Caco-2 (cell line): ENCODE results near the gene TTC5. TPM values are rescaled to one million over a fixed set of nuclear protein-coding genes. Genes with fewer than 3 reads are reported as not detected.
"Not testable (repeated sequence)": the region's sequence is repeated elsewhere in the genome, so short reads cannot be mapped to it uniquely, and the experiment has no call there.

Source experiments
- BruUV-seq: library from RNA; stranded (reverse); fragments of 400-500 nt; replicated peaks from 2 replicates; lab custom pipeline; 2021; lab: Mats Ljungman, UMichigan
- CTCF ChIA-PET: fragments of 300-600 bp; sonication (Branson Sonifier 250); formaldehyde crosslinking; loops from one replicate; lab custom pipeline; 2022; ENCODE audit warnings: antibody characterized with exemption; lab: Charles Lee
- POLR2A ChIA-PET: fragments of 300-600 bp; sonication (Branson Sonifier 250); formaldehyde crosslinking; loops from one replicate; lab custom pipeline; 2022; ENCODE audit warnings: antibody characterized with exemption; lab: Charles Lee
- DNase-seq, 2 experiments: peaks; one replicate each; pipeline versions ENCODE4 v3.0.0 to v3.0.0-alpha.2; 2020 to 2022
- H3K27me3 ChIP-seq: replicated peaks from 2 replicates; pipeline ENCODE4 v1.6.0; 2011; ENCODE audit warnings: low read length; ENCODE audit not compliant: control insufficient read depth, insufficient read depth
- H3K36me3 ChIP-seq: 2 replicates; pipeline ENCODE4 v1.5.1; 2011; ENCODE audit warnings: low read length; ENCODE audit not compliant: control insufficient read depth, insufficient read depth
- H3K4me1 ChIP-seq: fragments of 250-450 bp; sonication (Bioruptor Pico); 2 replicates; pipeline ENCODE4 v1.5.1; 2020; ENCODE audit warnings: mild to moderate bottlenecking
- H3K4me3 ChIP-seq: 2 replicates; pipeline ENCODE4 v1.5.1; 2011; ENCODE audit warnings: low read depth, mild to moderate bottlenecking, control low read depth, low read length
- H3K9me3 ChIP-seq: fragments of 250-450 bp; sonication (Bioruptor Pico); 2 replicates; pipeline ENCODE4 v1.5.1; 2020; ENCODE audit warnings: mild to moderate bottlenecking, moderate library complexity
- H3K27ac Mint-ChIP-seq: one replicate; pipeline ENCODE4 v1.8.0; 2022; ENCODE audit warnings: mixed read lengths; ENCODE audit not compliant: unreplicated experiment
- H3K27me3 Mint-ChIP-seq: one replicate; pipeline ENCODE4 v1.8.0; 2022; ENCODE audit warnings: mixed read lengths; ENCODE audit not compliant: insufficient read depth, unreplicated experiment
- H3K36me3 Mint-ChIP-seq: one replicate; pipeline ENCODE4 v1.8.0; 2022; ENCODE audit warnings: mild to moderate bottlenecking, mixed read lengths; ENCODE audit not compliant: insufficient read depth, unreplicated experiment
- H3K4me1 Mint-ChIP-seq: one replicate; pipeline ENCODE4 v1.8.0; 2022; ENCODE audit warnings: low read depth, mixed read lengths; ENCODE audit not compliant: unreplicated experiment
- H3K4me3 Mint-ChIP-seq: one replicate; pipeline ENCODE4 v1.8.0; 2022; ENCODE audit warnings: mild to moderate bottlenecking, moderate library complexity, mixed read lengths; ENCODE audit not compliant: unreplicated experiment
- H3K9me3 Mint-ChIP-seq: one replicate; pipeline ENCODE4 v1.8.0; 2022; ENCODE audit warnings: mixed read lengths; ENCODE audit not compliant: unreplicated experiment
- intact Hi-C: fragments of 100-400 bp; cut with micrococcal nuclease; formaldehyde crosslinking; loops from one replicate; pipeline ENCODE4 v1.10.0; 2022; ENCODE audit not compliant: unreplicated experiment
- total RNA-seq: library from RNA; stranded (reverse); gene quantifications from 2 replicates; pipeline ENCODE4 v1.2.3, GENCODE V29; 2022
- TF ChIP-seq, protein P1 (sequence below), 2 experiments: fragments of 200-600 bp in 1 of 2; IDR thresholded peaks; 1 replicate in 1 of 2; 2 replicates in 1 of 2; pipeline versions ENCODE4 v1.5.1 to v1.8.0; 2011 to 2022; ENCODE audit warnings: antibody characterized with exemption in 1 of 2, control low read depth in 1 of 2, inconsistent platforms in 1 of 2, low read depth in 1 of 2, low read length in 1 of 2, mild to moderate bottlenecking in 1 of 2, moderate library complexity in 1 of 2; ENCODE audit not compliant: insufficient read depth in 1 of 2, severe bottlenecking in 1 of 2, unreplicated experiment in 1 of 2

Gene TTC5
- total RNA-seq, 1 experiment from 2014 or later: 27.2 TPM

DNA sequence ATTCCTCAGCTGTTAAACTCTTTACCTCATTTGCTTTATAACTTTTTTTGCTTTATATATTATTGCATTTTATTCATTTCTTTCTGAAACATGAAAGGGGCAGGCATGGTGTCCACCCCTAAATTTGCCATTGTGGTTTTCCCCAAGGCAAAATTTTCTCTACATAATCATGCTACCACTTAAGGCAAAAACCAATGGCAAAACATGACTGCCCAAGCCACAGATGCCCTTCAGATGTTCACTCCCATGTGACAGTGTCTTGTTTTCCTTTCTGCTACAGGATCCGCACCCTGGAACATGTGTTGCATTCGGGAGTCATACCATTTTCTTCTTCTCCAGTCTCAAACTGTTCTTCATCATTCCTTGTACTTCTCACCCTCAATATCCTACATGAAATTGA, 28.3 kb downstream of the TTC5 start:
- Mint-ChIP-seq H3K9me3 (peaks cover 52% of the 10 kb centered on the region), H3K36me3 (peaks cover 21% of the 10 kb centered on the region), H3K27me3 (no peaks in the 10 kb centered on the region), H3K4me1 (no peaks in the 10 kb centered on the region), H3K27ac (no peak overlapping the region), H3K4me3 (no peak overlapping the region)
- no peaks in the 10 kb centered on the region for H3K36me3 ChIP-seq
- peaks cover 17% of the 10 kb centered on the region for H3K9me3 ChIP-seq
- BruUV-seq: no TSS peak
- DNase-seq: no peak
- intact Hi-C loops: no loop called here
- TF ChIP-seq, protein P1, sequence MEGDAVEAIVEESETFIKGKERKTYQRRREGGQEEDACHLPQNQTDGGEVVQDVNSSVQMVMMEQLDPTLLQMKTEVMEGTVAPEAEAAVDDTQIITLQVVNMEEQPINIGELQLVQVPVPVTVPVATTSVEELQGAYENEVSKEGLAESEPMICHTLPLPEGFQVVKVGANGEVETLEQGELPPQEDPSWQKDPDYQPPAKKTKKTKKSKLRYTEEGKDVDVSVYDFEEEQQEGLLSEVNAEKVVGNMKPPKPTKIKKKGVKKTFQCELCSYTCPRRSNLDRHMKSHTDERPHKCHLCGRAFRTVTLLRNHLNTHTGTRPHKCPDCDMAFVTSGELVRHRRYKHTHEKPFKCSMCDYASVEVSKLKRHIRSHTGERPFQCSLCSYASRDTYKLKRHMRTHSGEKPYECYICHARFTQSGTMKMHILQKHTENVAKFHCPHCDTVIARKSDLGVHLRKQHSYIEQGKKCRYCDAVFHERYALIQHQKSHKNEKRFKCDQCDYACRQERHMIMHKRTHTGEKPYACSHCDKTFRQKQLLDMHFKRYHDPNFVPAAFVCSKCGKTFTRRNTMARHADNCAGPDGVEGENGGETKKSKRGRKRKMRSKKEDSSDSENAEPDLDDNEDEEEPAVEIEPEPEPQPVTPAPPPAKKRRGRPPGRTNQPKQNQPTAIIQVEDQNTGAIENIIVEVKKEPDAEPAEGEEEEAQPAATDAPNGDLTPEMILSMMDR (IDR thresholded peaks at IDR 0.05; ENCODE audit: insufficient read depth in 1 of 2, low read depth in 1 of 2, low read length in 1 of 2, severe bottlenecking in 1 of 2, unreplicated experiment in 1 of 2): no peak
- no peaks in the 10 kb centered on the region for H3K27me3 ChIP-seq
- H3K4me3 ChIP-seq: no peak overlapping the region
- H3K4me1 ChIP-seq: no peaks in the 10 kb centered on the region
- POLR2A ChIA-PET: no interaction called here
- CTCF ChIA-PET: no interaction called here

DNA sequence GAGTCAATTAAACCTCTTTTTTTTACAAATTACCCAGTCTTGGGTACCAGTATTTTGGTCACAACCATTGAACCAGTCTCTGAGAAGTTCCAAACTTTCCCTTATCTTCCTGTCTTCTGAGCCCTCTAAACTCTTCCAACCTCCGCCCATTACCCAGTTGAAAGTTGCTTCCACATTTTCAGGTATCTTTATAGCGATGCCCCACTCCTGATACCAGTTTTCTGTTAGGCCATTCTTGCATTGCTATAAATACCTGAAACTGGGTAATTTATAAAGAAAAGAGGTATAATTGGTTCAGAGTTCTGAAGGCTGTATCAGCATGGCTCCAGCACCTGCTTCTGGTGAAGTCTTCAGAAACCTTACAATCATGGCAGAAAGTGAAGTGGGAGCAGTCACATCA, 31.7 kb downstream of the TTC5 start:
- Mint-ChIP-seq H3K27ac (no peak overlapping the region), H3K4me1 (no peaks in the 10 kb centered on the region), H3K36me3 (peaks cover 5% of the 10 kb centered on the region), H3K4me3 (no peak overlapping the region), H3K27me3 (no peaks in the 10 kb centered on the region), H3K9me3 (peaks cover 58% of the 10 kb centered on the region)
- no peaks in the 10 kb centered on the region for H3K27me3 ChIP-seq
- CTCF ChIA-PET: no interaction called here
- no TSS peak for BruUV-seq
- H3K4me3 ChIP-seq: no peak overlapping the region
- DNase-seq: no peak
- no peaks in the 10 kb centered on the region for H3K4me1 ChIP-seq
- POLR2A ChIA-PET: no interaction called here
- TF ChIP-seq, protein P1 (IDR thresholded peaks at IDR 0.05; ENCODE audit: insufficient read depth in 1 of 2, low read depth in 1 of 2, low read length in 1 of 2, severe bottlenecking in 1 of 2, unreplicated experiment in 1 of 2): no peak
- intact Hi-C loops: no loop called here
- no peaks in the 10 kb centered on the region for H3K36me3 ChIP-seq
- H3K9me3 ChIP-seq: peaks cover 26% of the 10 kb centered on the region

DNA sequence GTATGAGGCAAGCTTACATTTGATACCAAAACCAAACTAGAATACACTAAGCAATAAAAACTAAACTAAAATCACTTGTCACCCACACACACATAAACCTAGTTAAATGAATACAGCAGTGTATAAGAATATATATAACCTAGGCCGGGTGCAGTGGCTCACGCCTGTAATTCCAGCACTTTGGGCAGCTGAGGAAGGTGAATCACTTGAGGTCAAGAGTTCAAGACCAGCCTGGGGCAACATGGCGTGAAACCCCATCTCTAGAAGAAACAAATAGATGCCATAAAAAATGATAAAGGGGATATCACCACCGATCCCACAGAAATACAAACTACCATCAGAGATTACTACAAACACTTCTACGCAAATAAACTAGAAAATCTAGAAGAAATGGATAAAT, 41.4 kb downstream of the TTC5 start:
- H3K4me1 ChIP-seq, H3K4me1 Mint-ChIP-seq, intact Hi-C loops, H3K36me3 ChIP-seq, H3K9me3 Mint-ChIP-seq, H3K27me3 ChIP-seq, CTCF ChIA-PET, DNase-seq, H3K36me3 Mint-ChIP-seq, H3K27me3 Mint-ChIP-seq, H3K9me3 ChIP-seq, BruUV-seq, H3K27ac Mint-ChIP-seq, H3K4me3 ChIP-seq, POLR2A ChIA-PET, H3K4me3 Mint-ChIP-seq: not testable (repeated sequence)

DNA sequence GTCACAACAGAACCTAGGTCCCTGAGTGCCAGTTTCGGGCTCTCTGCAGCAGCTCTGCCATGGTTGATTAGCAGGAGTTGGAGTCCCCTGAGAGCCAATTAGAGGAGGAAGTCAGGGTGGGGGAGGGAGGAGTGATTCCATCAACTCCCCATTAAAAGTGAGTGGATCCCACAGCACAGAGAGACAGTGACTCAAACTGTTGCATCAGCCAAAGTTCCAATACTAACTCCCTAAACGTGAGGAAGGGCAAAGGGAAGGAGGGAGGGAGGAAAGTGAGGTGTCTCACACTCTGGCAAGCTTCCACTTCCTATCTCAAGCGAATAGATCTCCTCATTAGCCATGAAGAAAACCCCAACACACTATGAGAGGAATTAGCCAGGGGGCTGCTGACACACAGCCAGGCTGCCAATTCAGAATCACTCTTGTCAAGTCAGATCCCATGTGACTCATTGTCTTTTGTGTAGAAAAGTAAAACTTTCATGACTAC, 43.1 kb downstream of the TTC5 start:
- H3K4me1 Mint-ChIP-seq: no peaks in the 10 kb centered on the region

More for the DNA sequence above, 43.1 kb downstream of the TTC5 start:
- H3K27me3 Mint-ChIP-seq: no peaks in the 10 kb centered on the region
- no peaks in the 10 kb centered on the region for H3K36me3 Mint-ChIP-seq
- no peak overlapping the region for H3K4me3 ChIP-seq
- no peak for DNase-seq
- CTCF ChIA-PET: no interaction called here
- intact Hi-C loops: no loop called here
- no peak overlapping the region for H3K4me3 Mint-ChIP-seq
- H3K27me3 ChIP-seq: no peaks in the 10 kb centered on the region
- TF ChIP-seq, protein P1 (IDR thresholded peaks at IDR 0.05; ENCODE audit: insufficient read depth in 1 of 2, low read depth in 1 of 2, low read length in 1 of 2, severe bottlenecking in 1 of 2, unreplicated experiment in 1 of 2): no peak
- POLR2A ChIA-PET: no interaction called here
- no peak overlapping the region for H3K27ac Mint-ChIP-seq
- no peaks in the 10 kb centered on the region for H3K36me3 ChIP-seq
- no peaks in the 10 kb centered on the region for H3K9me3 Mint-ChIP-seq
- BruUV-seq: no TSS peak
- H3K9me3 ChIP-seq: no peaks in the 10 kb centered on the region
- H3K4me1 ChIP-seq: no peaks in the 10 kb centered on the region
